Left ventricle myocardium superior (tissue), 1 donor: ENCODE measurements around the gene NUP35. TPM values are rescaled to one million over a fixed set of nuclear protein-coding genes. Genes with fewer than 3 reads are reported as not detected.

Experiments used
- ATAC-seq: fragments of 200-7000 bp; cut with Tn5 transposase; one replicate; pipeline ENCODE4 v1.9.1; 2020; ENCODE audit warnings: mild to moderate bottlenecking, moderate library complexity
- DNase-seq: peaks from one replicate; pipeline ENCODE4 v3.0.0-alpha.2; 2020
- intact Hi-C: fragments of 100-400 bp; cut with micrococcal nuclease; formaldehyde crosslinking; loops from one replicate; pipeline ENCODE4 v1.11.0; 2022
- total RNA-seq: library from RNA; stranded (reverse); fragmentation: NEBNext Ultra II Directional; extraction: Animal tissue kit (Norgen Biotek cat#: 25700); gene quantifications from one replicate; pipeline ENCODE4 v1.2.1, GENCODE V29; 2021
- donor health status: DM: no; HTN: yes; CAD: no; lungs with severe emphysema.

The NUP35 gene
- total RNA-seq, 1 donor from 2014 or later, result 7.6 TPM

GRCh38 chr2:183193904-183194303, 69.7 kb downstream of the NUP35 start:
- intact Hi-C loops, result no loop called here
- ATAC-seq (no peak), DNase-seq (no peak)

GRCh38 chr2:183195397-183195796, 71.2 kb downstream of the NUP35 start:
- DNase-seq (no peak), ATAC-seq (no peak)
- intact Hi-C loops, result no loop called here

DNA sequence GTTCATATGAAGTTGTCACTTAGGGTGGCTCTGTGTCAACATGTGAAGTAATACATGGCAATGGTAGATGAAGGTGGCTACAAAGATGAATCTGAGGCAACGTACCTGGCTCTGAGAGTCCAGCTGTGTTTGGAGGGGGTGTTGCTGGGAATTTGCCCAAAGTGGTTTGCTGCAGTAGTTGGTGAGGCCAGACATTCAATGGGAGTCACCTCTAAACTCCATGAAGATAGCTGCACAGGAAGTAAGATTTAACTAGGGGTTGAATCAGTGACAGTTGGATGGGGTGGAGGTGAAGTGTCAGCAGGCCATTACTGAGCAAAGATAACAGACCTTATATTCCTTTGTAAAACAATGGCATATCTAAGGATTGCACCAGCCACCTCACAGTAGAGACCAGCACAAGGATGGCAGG, 71.8 kb downstream of the NUP35 start:
- intact Hi-C loops, result no loop called here
- ATAC-seq, result no peak
- DNase-seq, result no peak

- DNase-seq (no peak), ATAC-seq (no peak)
- intact Hi-C loops, result no loop called here
These were observed 80.2 kb downstream of the NUP35 start for GRCh38 chr2:183204397-183204796.

GRCh38 chr2:183207110-183207509, 82.9 kb downstream of the NUP35 start:
- DNase-seq, result no peak
- intact Hi-C loops, result no loop called here
- peak; percentile 33 for ATAC-seq

DNA sequence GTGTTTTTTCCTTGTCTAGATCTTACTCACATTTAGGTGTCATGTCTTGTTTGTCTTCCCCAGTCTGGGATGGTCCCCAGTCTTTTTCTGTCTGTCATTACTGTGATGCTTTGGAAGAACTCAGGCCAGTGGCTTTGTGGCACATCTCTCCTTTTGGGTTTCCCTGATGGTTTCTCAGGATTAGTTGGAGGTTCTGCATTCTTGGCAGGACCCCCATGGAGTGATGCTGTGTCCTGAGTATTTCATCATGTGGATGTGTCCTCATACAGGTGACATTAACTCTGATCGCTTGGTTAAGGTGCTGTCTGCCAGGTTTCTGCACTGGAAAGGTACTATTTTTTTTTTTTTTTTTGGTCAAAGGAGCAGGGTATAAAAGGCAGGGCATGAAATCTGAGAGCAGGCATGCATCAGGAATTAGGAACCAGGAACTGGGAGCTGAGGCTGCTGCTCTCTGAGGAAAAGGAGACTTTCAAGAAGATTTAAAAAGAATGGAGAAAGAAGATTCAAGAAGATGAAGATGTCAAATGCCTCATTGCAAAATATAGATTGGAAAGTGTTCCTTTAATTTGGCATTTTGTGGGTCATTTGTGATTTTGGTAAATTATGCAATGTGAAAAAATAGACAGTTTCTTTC, 85.3 kb downstream of the NUP35 start:
- intact Hi-C loops, result no loop called here
- no peak for ATAC-seq
- DNase-seq, result no peak

Other genes with a start within 250 kb of the NUP35 start
- 141 TPM for gene NCKAP1, start 86.0 kb upstream of the NUP35 start, total RNA-seq
- gene DUSP19, start 45.7 kb upstream of the NUP35 start, total RNA-seq, result 12.1 TPM